SU-DHL-6 (cell line): ENCODE results near the gene RFTN1.

Source experiments
- H2AFZ ChIP-seq: fragments of 200-600 bp; sonication (generic); 2 replicates; pipeline ENCODE4 v1.6.1; 2014; ENCODE audit warnings: low read depth, mild to moderate bottlenecking, moderate library complexity, mixed read lengths, antibody characterized with exemption, low read length; ENCODE audit not compliant: severe bottlenecking
- H3F3A ChIP-seq: fragments of 200-600 bp; shearing (Covaris generic); 2 replicates; pipeline ENCODE4 v1.6.0; 2016; ENCODE audit warnings: antibody characterized with exemption, mild to moderate bottlenecking; ENCODE audit not compliant: insufficient read depth
- H3K27ac ChIP-seq: fragments of 200-600 bp; sonication (generic); 2 replicates; pipeline ENCODE4 v1.5.1; 2016; ENCODE audit warnings: low read depth, mild to moderate bottlenecking, low read length, moderate library complexity, mixed read lengths
- H3K27me3 ChIP-seq: fragments of 200-600 bp; sonication (generic), shearing (Covaris generic); 2 replicates; pipeline ENCODE4 v1.6.0; 2014; ENCODE audit warnings: mild to moderate bottlenecking, low read length
- H3K36me3 ChIP-seq: fragments of 200-600 bp; sonication (generic); 2 replicates; pipeline ENCODE4 v1.6.1; 2014; ENCODE audit warnings: mild to moderate bottlenecking, low read length, mixed read lengths
- H3K4me2 ChIP-seq: fragments of 300-600, 200-600 bp; shearing (Covaris generic), sonication (generic); 2 replicates; pipeline ENCODE4 v1.6.0; 2014; ENCODE audit warnings: low read length, low read depth, mild to moderate bottlenecking; ENCODE audit not compliant: poor library complexity, severe bottlenecking
- H3K4me3 ChIP-seq: fragments of 200-600 bp; sonication (generic); 2 replicates; pipeline ENCODE4 v1.5.1; 2014; ENCODE audit warnings: antibody characterized with exemption, low read length, mild to moderate bottlenecking, mixed read lengths; ENCODE audit not compliant: insufficient read depth, poor library complexity, severe bottlenecking
- H3K79me2 ChIP-seq: fragments of 200-600 bp; sonication (generic); 2 replicates; pipeline ENCODE4 v1.6.1; 2014; ENCODE audit warnings: mild to moderate bottlenecking, low read length, moderate library complexity; ENCODE audit not compliant: insufficient read depth
- H3K9ac ChIP-seq: fragments of 200-600 bp; sonication (generic); 2 replicates; pipeline ENCODE4 v1.7.0; 2014; ENCODE audit warnings: mild to moderate bottlenecking, low read length
- H3K9me2 ChIP-seq: fragments of 200-600 bp; sonication (generic); replicated peaks from 2 replicates; pipeline ENCODE4 v1.6.1; 2014; ENCODE audit warnings: low read length; ENCODE audit not compliant: insufficient read depth
- H3K9me3 ChIP-seq: fragments of 200-600 bp; sonication (generic); 2 replicates; pipeline ENCODE4 v1.6.1; 2014; ENCODE audit warnings: low read length, mixed read lengths; ENCODE audit not compliant: insufficient read depth
- H4K20me1 ChIP-seq: fragments of 200-600 bp; sonication (generic); 2 replicates; pipeline ENCODE4 v1.6.1; 2014; ENCODE audit warnings: low read depth, mild to moderate bottlenecking, antibody characterized with exemption, low read length, moderate library complexity, mixed read lengths
- EZH2phosphoT487 ChIP-seq: fragments of 200-600 bp; sonication (generic), shearing (Covaris generic); conservative IDR thresholded peaks from 2 replicates; pipeline ENCODE4 v1.6.1; 2018; ENCODE audit warnings: mild to moderate bottlenecking, antibody characterized with exemption, low read length, moderate library complexity, mixed read lengths
- TF ChIP-seq, protein P1 (sequence below): fragments of 200-600 bp; sonication (generic); IDR thresholded peaks from one replicate; pipeline ENCODE4 v1.5.1; 2017; ENCODE audit warnings: antibody characterized with exemption, mild to moderate bottlenecking, low read length, moderate library complexity; ENCODE audit not compliant: insufficient read depth, poor library complexity, severe bottlenecking

The RFTN1 gene

DNA sequence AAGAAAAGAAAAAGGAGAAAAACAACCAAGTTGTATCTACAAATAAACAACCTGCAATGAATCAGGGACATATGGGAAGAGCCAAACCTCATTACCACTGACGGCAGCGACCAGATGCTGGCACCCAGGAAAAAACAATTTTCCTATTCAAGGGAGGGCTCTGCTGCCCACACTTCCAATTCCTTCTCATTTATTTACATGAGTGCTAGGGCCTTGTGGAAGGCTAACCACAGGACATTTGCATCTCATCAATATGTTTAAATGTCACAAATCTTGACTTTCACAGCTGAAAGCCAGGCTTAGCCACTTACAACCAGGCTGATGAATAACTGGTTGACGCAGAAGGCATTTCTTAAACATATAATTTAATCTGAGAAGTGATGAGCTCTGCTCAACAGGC is 36.0 kb downstream of the RFTN1 start:
- Histone ChIP-seq H3K4me3 (no peak overlapping the region), H3K27ac (no peak overlapping the region), H3K27me3 (no peaks in the 10 kb centered on the region), H2AFZ (no peak overlapping the region), H3F3A (peaks cover 12% of the 10 kb centered on the region; the same call in 1 of the 2 replicates), H3K79me2 (peaks cover 100% of the 10 kb centered on the region), H3K36me3 (peaks cover 74% of the 10 kb centered on the region), H3K9me3 (no peaks in the 10 kb centered on the region), H3K9me2 (no peaks in the 10 kb centered on the region), H4K20me1 (peaks cover 22% of the 10 kb centered on the region), H3K9ac (no peak overlapping the region), H3K4me2 (no peak overlapping the region)
- TF ChIP-seq, protein P1, sequence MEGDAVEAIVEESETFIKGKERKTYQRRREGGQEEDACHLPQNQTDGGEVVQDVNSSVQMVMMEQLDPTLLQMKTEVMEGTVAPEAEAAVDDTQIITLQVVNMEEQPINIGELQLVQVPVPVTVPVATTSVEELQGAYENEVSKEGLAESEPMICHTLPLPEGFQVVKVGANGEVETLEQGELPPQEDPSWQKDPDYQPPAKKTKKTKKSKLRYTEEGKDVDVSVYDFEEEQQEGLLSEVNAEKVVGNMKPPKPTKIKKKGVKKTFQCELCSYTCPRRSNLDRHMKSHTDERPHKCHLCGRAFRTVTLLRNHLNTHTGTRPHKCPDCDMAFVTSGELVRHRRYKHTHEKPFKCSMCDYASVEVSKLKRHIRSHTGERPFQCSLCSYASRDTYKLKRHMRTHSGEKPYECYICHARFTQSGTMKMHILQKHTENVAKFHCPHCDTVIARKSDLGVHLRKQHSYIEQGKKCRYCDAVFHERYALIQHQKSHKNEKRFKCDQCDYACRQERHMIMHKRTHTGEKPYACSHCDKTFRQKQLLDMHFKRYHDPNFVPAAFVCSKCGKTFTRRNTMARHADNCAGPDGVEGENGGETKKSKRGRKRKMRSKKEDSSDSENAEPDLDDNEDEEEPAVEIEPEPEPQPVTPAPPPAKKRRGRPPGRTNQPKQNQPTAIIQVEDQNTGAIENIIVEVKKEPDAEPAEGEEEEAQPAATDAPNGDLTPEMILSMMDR = no peak
- no peak for TF ChIP-seq EZH2phosphoT487

DNA sequence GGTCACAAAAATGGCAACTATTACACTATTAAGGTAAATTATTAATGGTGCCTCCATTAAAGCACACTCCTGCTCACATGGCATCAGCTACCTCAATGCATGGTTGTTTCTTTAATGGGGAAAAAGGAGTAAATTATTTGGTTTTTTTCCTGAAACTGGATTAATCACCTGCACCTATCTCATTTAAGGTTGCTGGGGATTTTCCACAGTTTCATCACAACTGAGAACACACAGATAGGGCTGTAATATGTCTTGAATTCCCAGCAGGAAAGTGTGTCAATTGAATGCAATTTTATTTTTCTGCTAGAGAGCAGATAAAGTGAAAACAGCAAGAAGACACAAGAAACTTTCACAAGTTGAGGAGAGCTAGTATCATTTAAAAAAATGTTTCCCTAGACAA is 36.4 kb downstream of the RFTN1 start:
- Histone ChIP-seq H3F3A (peaks cover 10% of the 10 kb centered on the region), H3K4me3 (no peak overlapping the region), H3K9me3 (no peaks in the 10 kb centered on the region), H3K27me3 (no peaks in the 10 kb centered on the region), H4K20me1 (peaks cover 22% of the 10 kb centered on the region), H2AFZ (no peak overlapping the region), H3K27ac (no peak overlapping the region), H3K79me2 (peaks cover 100% of the 10 kb centered on the region), H3K4me2 (no peak overlapping the region), H3K9me2 (no peaks in the 10 kb centered on the region), H3K36me3 (peaks cover 79% of the 10 kb centered on the region), H3K9ac (no peak overlapping the region)
- TF ChIP-seq, protein P1 = no peak
- no peak for TF ChIP-seq EZH2phosphoT487

- Histone ChIP-seq H3K9me3 (no peaks in the 10 kb centered on the region), H3K4me2 (no peak overlapping the region), H3K4me3 (no peak overlapping the region), H3K27ac (no peak overlapping the region), H3K9ac (no peak overlapping the region), H3K79me2 (peaks cover 100% of the 10 kb centered on the region), H3K9me2 (no peaks in the 10 kb centered on the region), H3K36me3 (peaks cover 83% of the 10 kb centered on the region), H3F3A (peaks cover 14% of the 10 kb centered on the region), H2AFZ (no peak overlapping the region), H4K20me1 (peaks cover 18% of the 10 kb centered on the region), H3K27me3 (no peaks in the 10 kb centered on the region)
- TF ChIP-seq EZH2phosphoT487 = no peak
- TF ChIP-seq, protein P1 = no peak
These were observed 36.9 kb downstream of the RFTN1 start for GRCh38 chr3:16476636-16477035.
